ENCODE data around the gene SAMMSON.

GRCh38 chr3:70010346-70010745, 10.8 kb downstream of the SAMMSON start:
- TF ChIP-seq POLR2A (IDR thresholded peaks at IDR 0.05; ENCODE audit: low read length): no peak
- no peak for TF ChIP-seq GATA1 (IDR thresholded peaks at IDR 0.05; ENCODE audit: low read depth, low read length)
